B cell (primary cell): ENCODE results near the gene BMAL1. TPM values are rescaled to one million over a fixed set of nuclear protein-coding genes. Genes with fewer than 3 reads are reported as not detected.

ENCODE experiments used
- ATAC-seq: fragments of 200-7000 bp; cut with Tn5 transposase; one replicate; pipeline ENCODE4 v1.10.0; 2021; ENCODE audit warnings: low read depth, mild to moderate bottlenecking, moderate number of reproducible peaks, moderate library complexity
- CTCF ChIA-PET: fragments of 350-600 bp; sonication (Branson Sonifier 250); formaldehyde crosslinking; loops from one replicate; lab custom pipeline; 2021; ENCODE audit warnings: antibody characterized with exemption, inconsistent platforms; lab: Charles Lee
- POLR2A ChIA-PET: fragments of 350-600 bp; sonication (Branson Sonifier 250); formaldehyde crosslinking; loops from one replicate; lab custom pipeline; 2021; ENCODE audit warnings: antibody characterized with exemption; lab: Charles Lee
- DNase-seq: peaks from one replicate; pipeline ENCODE4 v3.0.0; 2013
- H2AFZ ChIP-seq: 2 replicates; pipeline ENCODE4 v1.6.1; 2012; ENCODE audit warnings: mild to moderate bottlenecking, low read depth, low read length; ENCODE audit not compliant: insufficient read depth, poor library complexity, severe bottlenecking
- H3K27ac ChIP-seq, 2 donors: 1 replicate in 1 of 2; 2 replicates in 1 of 2; pipeline ENCODE4 v1.5.1; 2012 to 2013; ENCODE audit warnings: low read length in 2 of 2, mild to moderate bottlenecking in 2 of 2, moderate library complexity in 1 of 2
- H3K27me3 ChIP-seq, 4 experiments: fragments of 200-600 bp in 1 of 4; sonication (generic) in 1 of 4; replicated peaks in 1 of 4; 1 replicate in 2 of 4; 2 replicates in 2 of 4; pipeline versions ENCODE4 v1.6.1 to v1.7.0; 2013 to 2016; ENCODE audit warnings: low read length in 3 of 4, mild to moderate bottlenecking in 2 of 4, mixed read lengths in 1 of 4, moderate library complexity in 1 of 4; ENCODE audit not compliant: insufficient read depth in 4 of 4, control insufficient read depth in 3 of 4; ENCODE audit errors: control extremely low read depth in 1 of 4
- H3K36me3 ChIP-seq, 2 experiments: replicated peaks in 1 of 2; 1 replicate in 1 of 2; 2 replicates in 1 of 2; pipeline versions ENCODE4 v1.6.1 to v1.7.1; 2013; ENCODE audit warnings: low read length in 1 of 2; ENCODE audit not compliant: insufficient read depth in 2 of 2, control insufficient read depth in 1 of 2; ENCODE audit errors: control extremely low read depth in 1 of 2, extremely low read depth in 1 of 2
- H3K4me1 ChIP-seq, 2 donors: fragments of 200-600 bp in 1 of 2; sonication (generic) in 1 of 2; 1 replicate in 1 of 2; 2 replicates in 1 of 2; pipeline versions ENCODE4 v1.5.1 to v1.6.1; 2013 to 2017; ENCODE audit warnings: low read length in 2 of 2; ENCODE audit not compliant: control insufficient read depth in 2 of 2, insufficient read depth in 2 of 2
- H3K4me2 ChIP-seq: replicated peaks from 2 replicates; pipeline ENCODE3; 2012; ENCODE audit warnings: mild to moderate bottlenecking, low read depth, low read length; ENCODE audit not compliant: poor library complexity, severe bottlenecking
- H3K4me3 ChIP-seq, 5 experiments: fragments of 200-600 bp in 1 of 5; sonication (generic) in 1 of 5; 1 replicate in 3 of 5; 2 replicates in 2 of 5; pipeline versions ENCODE4 v1.5.1 to v1.7.0; 2011 to 2016; ENCODE audit warnings: low read length in 4 of 5, mild to moderate bottlenecking in 4 of 5, low read depth in 2 of 5, control low read depth in 1 of 5, moderate library complexity in 1 of 5; ENCODE audit not compliant: insufficient read depth in 1 of 5; ENCODE audit errors: control extremely low read depth in 1 of 5, extremely low read depth in 1 of 5
- H3K79me2 ChIP-seq: fragments of 200-600 bp; sonication (generic); one replicate; pipeline ENCODE4 v1.6.0; 2016; ENCODE audit warnings: low read length; ENCODE audit not compliant: control insufficient read depth, insufficient read depth
- H3K9ac ChIP-seq: fragments of 200-600 bp; sonication (generic); 2 replicates; pipeline ENCODE4 v1.6.1; 2017; ENCODE audit warnings: mild to moderate bottlenecking, low read length, moderate library complexity
- H3K9me3 ChIP-seq, 3 donors: one replicate each; pipeline versions ENCODE4 v1.6.1 to v1.7.1; 2013; ENCODE audit warnings: low read length in 2 of 3; ENCODE audit not compliant: control insufficient read depth in 2 of 3, insufficient read depth in 1 of 3; ENCODE audit errors: control extremely low read depth in 1 of 3
- H4K20me1 ChIP-seq: 2 replicates; pipeline ENCODE4 v1.6.0; 2012; ENCODE audit warnings: mild to moderate bottlenecking, low read length; ENCODE audit not compliant: insufficient read depth, control insufficient read depth, poor library complexity, severe bottlenecking
- H3K27ac Mint-ChIP-seq: one replicate; pipeline ENCODE4 v1.8.0; 2021; ENCODE audit warnings: mixed read lengths
- H3K27me3 Mint-ChIP-seq: one replicate; pipeline ENCODE4 v1.8.0; 2021; ENCODE audit warnings: mixed read lengths
- H3K4me1 Mint-ChIP-seq: one replicate; pipeline ENCODE4 v1.8.0; 2021; ENCODE audit warnings: mixed read lengths
- H3K4me3 Mint-ChIP-seq: one replicate; pipeline ENCODE4 v1.8.0; 2021; ENCODE audit warnings: mixed read lengths
- H3K9me3 Mint-ChIP-seq: one replicate; pipeline ENCODE4 v1.8.0; 2022; ENCODE audit warnings: mixed read lengths; ENCODE audit not compliant: insufficient read depth
- EZH2 ChIP-seq: IDR thresholded peaks from 2 replicates; pipeline ENCODE4 v1.6.1; 2012; ENCODE audit warnings: borderline replicate concordance, low read depth, mild to moderate bottlenecking, moderate library complexity, low read length; ENCODE audit not compliant: insufficient read depth, poor library complexity, severe bottlenecking
- WGBS: methylation state at CpG from one replicate; pipeline ENCODE4 v1.1.5; 2013; ENCODE audit warnings: missing lambda C conversion rate; ENCODE audit not compliant: insufficient coverage; 5-methylcytosine and 5-hydroxymethylcytosine counted together
- intact Hi-C: fragments of 100-400 bp; cut with micrococcal nuclease; formaldehyde crosslinking; loops from one replicate; pipeline ENCODE4 v1.10.0; 2022
- polyA plus RNA-seq: library from polyadenylated mRNA; depleted of rRNA; stranded (reverse); fragments of >200 nt; gene quantifications from 2 replicates; pipeline ENCODE4 v1.2.3, GENCODE V29; 2012
- total RNA-seq, 2 donors: library from RNA; stranded (reverse); fragments of 120-200 nt in 1 of 2; gene quantifications; 1 replicate in 1 of 2; 2 replicates in 1 of 2; pipeline versions ENCODE4 v1.2.3 to v1.2.4, GENCODE V29; 2013 to 2022
- TF ChIP-seq, protein P1 (sequence below): fragments of 200-600 bp; IDR thresholded peaks from one replicate; pipeline ENCODE4 v1.8.0; 2022; ENCODE audit warnings: antibody characterized with exemption, mild to moderate bottlenecking

The BMAL1 gene
- total and polyA plus RNA-seq, 2 donors (not counting 1 experiment from before 2014, with no cell fraction given), result 8.6 to 39.1 TPM

DNA sequence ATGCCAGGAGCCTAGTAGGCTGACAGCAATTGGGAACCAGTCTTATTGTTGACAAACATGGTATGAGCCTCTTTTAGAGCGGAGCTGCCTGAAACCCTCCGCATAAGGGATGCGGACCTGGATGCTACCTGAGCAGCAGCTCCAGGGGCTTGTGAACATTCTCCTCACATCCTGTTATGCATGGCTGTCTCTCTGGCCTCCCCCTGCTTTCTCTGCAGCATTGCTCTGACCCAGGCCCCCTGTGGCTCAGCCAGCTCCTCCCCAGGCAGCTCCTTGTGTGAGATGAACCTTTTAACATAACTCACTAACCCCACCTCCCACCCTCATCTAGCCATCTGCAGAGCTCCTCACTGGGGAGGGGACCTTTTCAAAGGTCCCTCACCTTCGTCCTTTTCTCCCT, 6.0 kb downstream of the BMAL1 start:
- no peak overlapping the region for H3K4me3 ChIP-seq
- ATAC-seq, result no peak
- H4K20me1 ChIP-seq, result peaks cover 48% of the 10 kb centered on the region
- peaks cover 13 to 15% of the 10 kb centered on the region in 2 donors for H3K4me1 ChIP-seq
- H3K4me2 ChIP-seq, result no peak overlapping the region
- H3K27ac Mint-ChIP-seq, result no peak overlapping the region
- no peak overlapping the region for H2AFZ ChIP-seq
- no peaks in the 10 kb centered on the region for H3K9me3 Mint-ChIP-seq
- ChIA-PET CTCF (interaction anchor here (0.6 kb wide), 1 partner anchor 60 kb away, joined by 3 read pairs; no protein-coding TSS in a partner anchor), POLR2A (no interaction called here)
- H3K36me3 ChIP-seq, result no peaks in the 10 kb centered on the region
- H3K27me3 Mint-ChIP-seq, result no peaks in the 10 kb centered on the region
- intact Hi-C loops, result no loop called here
- no peak overlapping the region for H3K9ac ChIP-seq
- no peak overlapping the region for H3K27ac ChIP-seq
- peaks cover 0 to 6% (median 3%) of the 10 kb centered on the region in 4 experiments for H3K27me3 ChIP-seq
- DNase-seq, result no peak
- no peak for TF ChIP-seq EZH2
- TF ChIP-seq, protein P1, sequence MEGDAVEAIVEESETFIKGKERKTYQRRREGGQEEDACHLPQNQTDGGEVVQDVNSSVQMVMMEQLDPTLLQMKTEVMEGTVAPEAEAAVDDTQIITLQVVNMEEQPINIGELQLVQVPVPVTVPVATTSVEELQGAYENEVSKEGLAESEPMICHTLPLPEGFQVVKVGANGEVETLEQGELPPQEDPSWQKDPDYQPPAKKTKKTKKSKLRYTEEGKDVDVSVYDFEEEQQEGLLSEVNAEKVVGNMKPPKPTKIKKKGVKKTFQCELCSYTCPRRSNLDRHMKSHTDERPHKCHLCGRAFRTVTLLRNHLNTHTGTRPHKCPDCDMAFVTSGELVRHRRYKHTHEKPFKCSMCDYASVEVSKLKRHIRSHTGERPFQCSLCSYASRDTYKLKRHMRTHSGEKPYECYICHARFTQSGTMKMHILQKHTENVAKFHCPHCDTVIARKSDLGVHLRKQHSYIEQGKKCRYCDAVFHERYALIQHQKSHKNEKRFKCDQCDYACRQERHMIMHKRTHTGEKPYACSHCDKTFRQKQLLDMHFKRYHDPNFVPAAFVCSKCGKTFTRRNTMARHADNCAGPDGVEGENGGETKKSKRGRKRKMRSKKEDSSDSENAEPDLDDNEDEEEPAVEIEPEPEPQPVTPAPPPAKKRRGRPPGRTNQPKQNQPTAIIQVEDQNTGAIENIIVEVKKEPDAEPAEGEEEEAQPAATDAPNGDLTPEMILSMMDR, result no peak
- H3K4me1 Mint-ChIP-seq, result peaks cover 32% of the 10 kb centered on the region
- no peak overlapping the region for H3K4me3 Mint-ChIP-seq
- H3K9me3 ChIP-seq, result no peaks in the 10 kb centered on the region
- WGBS, result 100% methylated on average over 3 of the region's 4 CpGs
- peaks cover 70% of the 10 kb centered on the region for H3K79me2 ChIP-seq

DNA sequence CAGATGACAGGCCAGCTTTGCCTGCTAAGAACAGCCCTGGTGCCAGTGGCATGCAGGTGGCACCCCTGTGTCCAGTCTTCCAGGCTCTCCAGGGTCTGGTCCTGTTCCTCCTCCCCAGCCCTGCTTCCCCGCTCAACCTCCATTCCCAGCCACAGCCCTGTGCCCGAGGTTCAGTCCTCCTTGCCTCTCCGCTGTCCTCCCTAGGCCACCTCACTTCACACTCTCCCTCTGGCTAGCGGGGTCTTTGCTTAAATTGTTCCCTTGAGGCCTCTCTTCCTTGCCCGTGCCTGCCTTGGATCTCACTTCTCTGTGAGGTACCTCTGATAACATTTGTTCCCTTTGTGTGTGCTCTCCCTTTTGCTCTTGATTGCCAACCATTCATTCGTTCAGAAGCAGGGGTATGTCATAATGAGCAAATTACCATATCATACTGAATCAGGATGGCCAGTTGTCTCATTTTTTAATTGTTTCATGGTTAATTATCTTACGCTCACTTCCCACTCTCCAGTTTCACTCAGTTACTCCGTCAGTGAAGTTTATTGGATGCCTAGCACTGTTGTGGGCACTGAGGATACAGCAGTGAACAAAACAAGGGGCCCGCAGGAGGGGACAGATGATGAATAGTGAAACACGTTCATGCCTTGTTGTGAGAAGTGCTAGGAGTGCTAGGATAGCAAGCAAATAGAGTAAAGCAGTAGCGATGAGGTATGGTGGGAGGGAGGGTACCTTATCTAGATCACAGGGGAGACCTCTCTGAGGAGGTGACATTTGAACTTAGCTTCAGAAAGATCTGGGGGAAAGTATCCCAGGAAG, 7.4 kb downstream of the BMAL1 start:
- ChIA-PET POLR2A (no interaction called here), CTCF (interaction anchor here (0.5 kb wide), 1 partner anchor 1189 kb away, joined by 3 read pairs; no protein-coding TSS in a partner anchor)
- peaks cover under 1 to 2% of the 10 kb centered on the region in 2 donors for H3K4me1 ChIP-seq
- Mint-ChIP-seq H3K4me1 (peaks cover 25% of the 10 kb centered on the region), H3K27ac (no peak overlapping the region), H3K9me3 (no peaks in the 10 kb centered on the region), H3K4me3 (no peak overlapping the region), H3K27me3 (no peaks in the 10 kb centered on the region)
- H3K36me3 ChIP-seq, result no peaks in the 10 kb centered on the region
- no peaks in the 10 kb centered on the region for H3K9me3 ChIP-seq
- peaks cover 42% of the 10 kb centered on the region for H4K20me1 ChIP-seq
- H3K79me2 ChIP-seq, result peaks cover 65% of the 10 kb centered on the region
- DNase-seq (no peak), ATAC-seq (no peak)
- no peak overlapping the region for H3K27ac ChIP-seq
- no peak for TF ChIP-seq EZH2
- TF ChIP-seq, protein P1, result no peak
- no peak overlapping the region for H3K4me3 ChIP-seq
- H3K27me3 ChIP-seq, result no peaks in the 10 kb centered on the region
- H3K9ac ChIP-seq, result no peak overlapping the region
- WGBS, result 77% methylated on average over 8 of the region's 11 CpGs
- H2AFZ ChIP-seq, result no peak overlapping the region
- intact Hi-C loops, result no loop called here
- H3K4me2 ChIP-seq, result no peak overlapping the region
